HG02798 (cell line): ENCODE measurements around the gene RAB11FIP5.
"Not testable (repeated sequence)": the region's sequence is repeated elsewhere in the genome, so short reads cannot be mapped to it uniquely, and the experiment has no call there.

Source experiments
- ATAC-seq: cut with Tn5 transposase; IDR thresholded peaks from one replicate; pipeline ENCODE4 v1.9.1; 2021; ENCODE audit warnings: mild to moderate bottlenecking; ENCODE audit not compliant: unreplicated experiment, poor library complexity

Gene RAB11FIP5

DNA sequence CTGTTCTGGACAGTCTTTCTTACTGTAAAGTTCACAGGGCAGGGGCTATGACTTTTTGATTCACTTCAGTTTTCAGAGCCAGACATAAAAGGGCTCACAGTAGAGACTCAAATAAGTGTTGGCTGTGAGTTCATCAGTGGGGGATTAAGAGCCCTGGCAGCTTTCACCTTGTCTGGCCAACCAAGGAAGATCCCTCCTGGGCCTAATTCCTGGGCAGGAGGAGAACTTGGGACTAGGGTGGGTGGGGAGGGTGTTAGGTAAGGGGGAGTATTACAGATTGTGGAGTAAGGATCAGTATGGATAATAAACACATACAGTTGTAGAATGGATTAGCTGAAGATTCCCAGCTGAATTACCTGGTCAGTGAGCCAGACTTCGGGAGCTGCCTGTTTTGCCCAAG lies 40.3 kb downstream of the RAB11FIP5 start:
- ATAC-seq, result no peak

DNA sequence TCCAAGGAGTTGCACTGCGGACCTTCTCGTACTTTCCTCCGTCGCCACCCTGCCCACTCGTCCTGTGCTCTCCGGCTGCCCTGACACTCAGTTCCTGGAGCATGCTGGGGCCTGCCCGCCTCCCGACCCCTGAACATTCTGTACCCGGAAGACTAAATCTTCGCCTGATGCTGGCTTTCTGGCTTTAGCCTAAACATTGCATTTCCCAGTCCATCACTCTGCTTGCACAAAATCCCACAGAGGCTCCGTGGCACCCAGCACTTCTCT lies 40.7 kb downstream of the RAB11FIP5 start:
- ATAC-seq, result no peak

DNA sequence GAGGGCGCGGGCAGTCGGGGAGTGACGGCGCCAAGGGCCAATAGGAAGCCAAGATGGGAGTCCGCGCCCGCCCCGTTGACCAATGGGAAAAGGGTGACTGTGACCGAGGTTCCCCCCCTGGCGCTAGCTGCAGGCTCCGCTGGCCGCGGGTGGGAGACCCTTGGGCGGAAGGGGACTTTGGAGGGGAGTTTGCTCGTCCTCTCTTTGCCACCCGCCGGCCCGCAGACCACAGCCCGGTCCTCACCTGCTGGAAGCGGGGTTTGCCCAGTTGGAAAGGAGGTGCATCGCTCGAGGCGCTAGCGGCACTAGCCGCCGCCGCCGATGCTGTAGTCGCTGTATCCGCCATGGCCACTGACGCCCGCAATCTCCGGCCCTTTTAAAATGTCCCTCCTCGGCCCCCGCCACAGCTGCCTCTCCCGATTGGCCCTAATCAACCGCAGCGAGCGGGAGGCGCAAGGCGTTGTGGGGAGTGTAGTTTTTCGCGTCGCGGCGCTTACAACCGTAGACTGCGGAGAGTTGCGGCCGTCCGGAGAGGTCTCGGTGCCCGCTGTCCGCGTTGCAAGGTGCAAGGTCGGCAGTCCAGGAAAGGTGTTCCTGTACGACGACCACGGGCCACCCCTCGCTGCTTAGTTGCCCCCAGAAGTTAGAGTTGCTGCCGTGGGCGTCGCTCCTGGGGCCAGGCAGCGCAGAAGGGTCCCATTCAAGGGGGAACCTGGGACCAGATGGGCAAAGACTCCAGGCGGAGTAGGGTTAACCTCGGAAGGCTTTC lies 41.2 kb downstream of the RAB11FIP5 start, which contains the start of gene SFXN5:
TSS of gene SFXN5 (minus strand) at position 353 of the 769 bp plus-strand sequence. CDS start at position 346, 7 bp downstream.
- ATAC-seq, result peak; percentile 96

DNA sequence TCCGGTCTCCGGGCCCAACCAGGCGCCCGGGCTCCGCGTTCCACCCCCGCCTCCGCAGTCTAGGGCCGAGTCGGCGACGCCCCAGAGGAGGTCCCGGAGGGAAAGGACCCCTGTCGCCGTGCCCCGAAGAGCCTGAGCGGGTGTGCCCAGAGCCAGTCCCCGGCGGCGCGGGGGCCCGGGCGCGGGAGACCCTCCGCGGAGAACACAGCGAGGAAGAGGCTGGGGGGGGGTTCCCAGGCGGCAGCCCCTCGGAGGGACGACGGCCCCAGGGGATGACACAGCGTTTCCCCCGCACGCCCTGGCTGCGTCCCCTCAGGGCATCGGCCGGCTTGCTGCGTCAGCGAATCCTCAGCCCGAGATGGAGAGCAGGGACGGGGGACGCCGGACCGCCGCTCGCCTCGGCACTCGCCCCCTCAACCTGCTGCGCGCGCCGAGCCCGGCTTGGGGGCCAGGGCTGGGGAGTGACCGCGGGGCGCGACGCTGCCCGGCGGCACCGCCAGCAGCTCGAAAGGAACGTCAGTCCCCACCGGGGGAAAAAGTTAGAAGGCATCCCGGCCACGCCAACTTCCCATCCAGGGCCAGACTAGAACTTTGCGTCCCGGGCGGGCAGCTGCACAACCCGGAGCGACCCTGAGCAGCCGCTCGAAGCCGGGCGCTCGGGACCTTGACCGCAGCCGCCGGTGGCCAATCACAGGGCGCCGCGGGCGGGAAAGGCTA lies 41.9 kb downstream of the RAB11FIP5 start:
- ATAC-seq, result peak; percentile 23

DNA sequence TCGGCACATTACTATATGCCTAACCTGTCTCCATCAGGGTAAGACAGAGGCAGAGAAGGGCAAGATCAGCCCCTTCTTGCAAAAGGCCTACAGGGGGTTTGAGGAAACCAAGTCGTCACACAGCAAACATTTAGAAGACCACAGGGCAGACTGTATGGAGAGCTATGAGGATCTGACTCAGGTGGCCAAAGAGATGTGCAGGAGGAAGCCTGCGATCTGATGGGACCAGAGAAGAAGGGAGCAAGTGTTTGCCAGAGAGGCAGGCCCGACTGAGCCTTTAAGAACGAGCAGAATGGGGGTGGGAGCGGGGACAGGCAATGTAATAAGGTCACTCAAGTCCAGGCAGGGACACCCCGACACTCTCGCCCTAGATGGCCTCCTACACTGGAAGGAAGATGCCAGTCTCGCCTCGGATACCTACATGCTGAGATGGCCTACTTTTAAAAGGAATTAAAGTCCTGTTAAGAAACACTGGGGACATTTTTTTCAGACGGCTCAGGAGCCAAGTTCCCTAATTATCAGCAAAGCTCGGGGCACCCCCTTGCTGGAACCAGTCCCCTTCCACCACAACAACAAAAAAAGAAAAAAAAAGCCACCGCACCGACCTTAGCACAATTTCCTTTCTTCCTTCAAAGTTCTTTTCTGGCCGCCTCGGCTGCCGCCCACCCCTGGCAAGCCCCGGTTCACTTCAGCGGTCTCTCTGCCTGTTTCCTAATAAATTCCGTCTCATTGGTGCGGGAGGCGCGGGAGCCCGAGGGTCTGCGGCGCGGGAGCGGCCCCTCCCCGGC lies 42.7 kb downstream of the RAB11FIP5 start:
- no peak for ATAC-seq

DNA sequence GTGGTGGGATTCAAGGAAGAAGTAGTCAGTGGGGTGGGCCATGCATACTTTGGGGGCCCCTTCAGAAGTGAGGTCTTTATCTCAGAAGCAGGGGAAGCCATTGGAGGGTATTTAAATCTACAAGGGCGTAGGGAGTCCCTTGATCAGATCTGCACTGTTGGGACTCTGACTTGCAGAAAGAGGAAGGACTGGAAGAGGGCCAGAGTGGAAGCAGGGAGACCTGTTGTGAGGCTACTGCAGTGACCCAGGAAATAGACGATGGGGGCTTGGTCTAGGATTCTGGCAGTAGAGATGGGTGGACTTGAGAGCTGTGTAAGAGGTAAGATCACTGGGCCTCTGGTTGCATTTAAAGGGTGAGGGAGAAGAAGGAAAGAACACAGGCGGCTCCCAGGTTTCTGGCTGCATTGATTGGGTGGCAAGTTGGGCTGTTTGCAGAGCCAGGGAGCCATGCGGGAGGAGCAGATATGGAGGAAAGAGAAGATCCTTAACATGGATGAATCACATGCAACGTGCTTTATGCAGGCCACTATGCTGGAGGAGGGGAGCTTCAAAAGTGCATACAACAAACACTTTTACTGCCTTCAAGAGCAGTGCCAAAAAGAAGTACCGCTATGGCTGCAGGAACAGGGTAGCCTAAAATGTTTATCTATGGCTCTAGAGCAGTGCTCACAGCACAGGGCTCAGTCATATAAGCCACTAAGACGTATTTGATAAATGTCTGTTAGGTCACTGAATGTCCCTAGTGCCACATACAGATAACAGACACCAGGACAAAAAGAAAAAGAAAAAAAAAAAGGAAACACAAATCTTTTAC lies 43.5 kb downstream of the RAB11FIP5 start:
- no peak for ATAC-seq

DNA sequence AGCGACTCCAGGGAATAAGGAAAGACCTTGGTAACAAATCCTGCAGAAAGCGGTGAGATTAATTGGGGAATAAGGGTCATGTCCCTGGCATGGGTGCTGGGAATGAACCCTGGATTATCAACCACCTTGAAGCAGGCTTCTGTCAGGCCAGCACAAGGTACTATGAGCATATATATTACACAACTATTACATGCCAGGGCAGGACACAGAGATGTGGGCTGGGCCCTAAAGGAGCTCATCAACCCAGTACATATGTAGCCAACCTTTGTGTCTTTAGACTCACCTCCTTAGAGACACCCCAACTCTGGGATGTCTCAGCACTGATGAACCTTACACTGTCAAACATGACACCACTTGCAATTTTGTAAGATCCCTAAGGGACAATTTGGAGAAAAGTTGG lies 44.6 kb downstream of the RAB11FIP5 start:
- no peak for ATAC-seq

DNA sequence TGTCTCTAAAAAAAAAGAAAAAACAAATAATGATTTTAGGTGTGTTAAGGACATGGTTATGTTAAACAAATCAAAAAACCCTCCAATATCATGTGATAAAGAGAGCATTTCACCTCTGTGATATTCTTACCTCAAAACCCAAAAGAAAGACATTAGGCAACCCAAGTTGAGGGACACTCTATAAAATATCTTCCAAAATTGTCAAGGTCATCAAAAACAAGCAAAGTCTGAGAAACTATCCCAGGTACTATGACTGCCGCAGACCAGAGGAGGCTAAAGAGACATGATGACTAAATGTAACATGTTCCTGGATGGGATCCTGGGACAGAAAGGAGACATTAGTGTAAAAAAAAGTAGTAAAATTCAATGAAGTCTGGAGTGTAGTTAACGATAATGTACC lies 45.7 kb downstream of the RAB11FIP5 start:
- ATAC-seq, result no peak

DNA sequence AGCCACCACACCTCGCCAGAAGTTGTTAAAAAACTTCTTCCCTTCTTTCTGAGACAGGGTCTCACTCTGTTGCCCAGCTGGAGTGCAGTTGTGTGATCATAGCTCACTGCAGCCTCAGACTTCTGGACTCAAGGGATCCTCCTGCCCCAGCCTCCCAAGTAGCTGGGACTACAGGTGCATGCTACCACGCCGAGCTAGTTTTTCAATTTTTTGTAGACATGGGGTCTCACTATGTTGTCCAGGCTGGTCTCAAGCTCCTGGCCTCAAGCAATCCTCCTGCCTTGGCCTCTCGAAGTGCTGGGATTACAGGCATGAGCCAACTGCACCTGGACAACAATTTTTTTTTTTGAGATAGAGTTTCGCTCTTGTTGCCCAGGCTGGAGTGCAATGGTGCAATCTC lies 47.7 kb downstream of the RAB11FIP5 start:
- ATAC-seq, result not testable (repeated sequence)

DNA sequence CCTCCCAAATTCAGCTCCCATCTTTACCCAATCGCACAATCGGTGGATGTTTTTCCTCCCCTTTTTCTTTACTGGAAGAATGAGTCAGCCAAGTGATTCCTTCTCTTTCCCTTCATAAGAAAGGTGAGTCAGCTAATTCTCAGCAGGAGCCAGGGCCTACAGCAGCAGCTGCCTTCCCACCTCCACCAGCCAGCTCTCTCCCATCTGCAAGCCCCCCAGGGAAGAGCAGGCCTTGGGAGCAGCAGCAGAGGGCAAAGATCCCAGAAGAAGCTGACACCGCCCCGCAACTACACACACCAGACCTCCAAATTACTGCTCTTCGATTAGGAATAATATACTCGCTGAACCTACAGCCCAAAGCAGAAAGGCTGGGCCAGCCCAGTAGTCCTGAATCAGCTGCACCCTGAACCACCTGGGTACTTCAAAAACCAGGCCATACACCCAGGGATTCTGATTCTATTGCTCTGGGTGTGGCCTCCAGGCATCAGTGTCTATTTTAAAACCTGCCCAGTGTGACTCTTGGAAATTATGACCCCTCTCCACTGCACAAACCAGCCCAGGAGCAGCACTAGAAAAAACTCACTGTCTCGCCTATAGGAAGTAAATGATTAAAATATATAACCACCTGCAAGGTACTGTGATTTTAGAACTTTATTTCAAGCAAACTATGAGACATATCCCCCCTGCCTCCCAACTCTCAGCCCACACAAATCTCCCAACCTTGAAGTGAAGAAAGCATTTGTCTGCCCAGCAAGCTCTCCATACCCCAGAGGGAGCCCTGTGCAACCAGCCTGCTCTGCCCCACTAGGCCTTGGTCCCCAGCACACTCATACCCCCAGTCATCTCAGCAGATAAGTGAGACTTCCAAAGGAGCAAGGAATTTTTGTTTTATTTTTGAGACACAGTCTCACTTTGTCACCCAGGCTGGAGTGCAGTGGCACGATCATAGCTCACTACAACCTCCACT lies 48.6 kb downstream of the RAB11FIP5 start:
- ATAC-seq, result no peak

DNA sequence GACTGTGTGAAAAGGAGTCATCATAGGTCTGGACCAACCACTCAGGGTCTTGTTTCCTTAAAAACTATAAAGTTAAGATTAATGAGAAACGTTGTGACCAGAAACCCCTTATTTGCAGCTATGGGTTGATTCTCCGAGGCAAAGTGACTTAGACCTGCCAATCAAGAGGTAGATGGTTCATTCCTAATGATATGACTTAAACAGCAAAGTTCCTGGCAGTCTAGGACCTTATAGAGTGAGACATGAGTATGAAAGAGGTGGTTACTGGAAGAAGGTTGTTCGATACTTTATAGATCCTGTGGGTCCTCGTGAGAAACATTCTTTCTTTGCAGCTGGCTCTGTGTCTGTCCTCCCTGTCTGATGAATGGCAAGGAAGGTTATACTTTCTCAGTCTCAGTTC lies 49.3 kb downstream of the RAB11FIP5 start:
- ATAC-seq, result no peak

DNA sequence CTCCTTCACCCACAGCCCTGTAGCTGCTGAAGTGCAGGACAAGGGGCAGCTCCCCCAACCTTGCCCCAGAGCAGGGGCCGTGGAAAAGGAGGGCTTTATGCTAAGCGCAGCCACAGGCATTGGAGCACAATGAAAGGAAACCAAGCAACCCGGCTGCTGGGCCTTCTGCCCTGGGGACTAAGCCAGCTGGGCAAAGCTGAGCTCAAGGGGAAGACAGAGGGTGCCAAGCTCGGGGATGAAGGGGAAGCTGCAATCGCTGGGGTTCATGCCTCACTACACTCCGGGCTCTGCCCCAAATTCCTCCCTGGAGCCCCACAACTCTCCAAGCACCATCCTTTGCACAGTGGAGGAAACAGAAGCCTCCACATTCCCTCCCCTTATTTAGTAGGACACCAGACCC lies 53.6 kb downstream of the RAB11FIP5 start:
- ATAC-seq, result no peak

DNA sequence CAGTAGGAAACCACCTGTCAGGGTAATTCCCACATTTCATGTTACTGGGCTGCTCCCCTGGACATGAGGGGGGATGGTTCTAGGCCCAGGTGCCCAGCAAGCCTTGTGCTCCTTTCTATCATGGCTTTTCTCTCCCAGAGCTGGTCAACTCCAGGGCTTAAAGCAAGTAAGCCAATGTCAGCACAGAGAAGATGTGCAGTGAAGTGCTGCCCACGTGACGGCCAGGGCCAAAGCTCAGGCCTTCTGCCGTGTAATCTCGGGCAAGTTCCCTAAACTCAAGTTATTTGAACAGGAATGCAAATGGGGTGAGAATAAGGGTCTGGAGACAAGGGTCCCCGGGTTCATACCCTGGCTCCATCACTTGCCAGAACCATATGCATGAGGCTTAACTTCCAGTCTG lies 57.8 kb downstream of the RAB11FIP5 start:
- no peak for ATAC-seq

DNA sequence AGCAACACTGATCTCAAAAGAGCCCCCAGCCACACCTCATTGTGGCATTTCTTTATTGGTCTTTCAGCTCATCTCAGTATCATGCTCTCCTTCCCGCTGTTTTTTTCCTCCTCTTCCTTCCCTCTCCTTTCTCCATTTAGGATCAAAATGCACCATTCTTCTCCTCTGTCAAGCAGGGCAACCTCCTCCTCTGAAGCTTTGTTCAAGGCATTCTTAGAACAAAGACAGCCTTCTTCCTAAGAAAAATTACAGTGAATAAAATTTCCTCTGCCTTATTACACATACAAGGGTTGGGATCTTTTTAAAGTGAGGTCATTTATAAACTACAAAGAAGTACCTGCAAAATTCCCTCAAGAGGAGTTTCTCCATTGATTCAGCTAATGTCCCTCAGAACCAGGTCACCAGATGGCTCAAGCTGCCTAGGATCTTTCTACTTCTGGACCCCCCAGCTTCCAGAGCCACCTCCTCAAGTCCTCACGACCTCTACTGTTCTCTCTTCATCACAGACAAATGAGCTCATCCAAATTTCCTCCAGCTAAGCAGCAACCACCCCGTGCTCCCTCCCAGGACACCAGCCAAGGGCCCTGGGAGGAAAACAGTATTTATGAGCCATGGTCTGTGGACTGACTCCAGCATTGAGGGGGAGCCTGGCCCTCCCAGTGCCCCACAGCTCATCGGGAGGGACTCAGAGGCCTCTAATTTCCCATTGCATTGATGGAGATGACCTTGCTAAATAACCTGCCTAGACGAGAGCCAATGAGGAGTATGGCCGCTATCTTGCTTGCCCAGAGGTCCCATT lies 59.2 kb downstream of the RAB11FIP5 start:
- no peak for ATAC-seq

DNA sequence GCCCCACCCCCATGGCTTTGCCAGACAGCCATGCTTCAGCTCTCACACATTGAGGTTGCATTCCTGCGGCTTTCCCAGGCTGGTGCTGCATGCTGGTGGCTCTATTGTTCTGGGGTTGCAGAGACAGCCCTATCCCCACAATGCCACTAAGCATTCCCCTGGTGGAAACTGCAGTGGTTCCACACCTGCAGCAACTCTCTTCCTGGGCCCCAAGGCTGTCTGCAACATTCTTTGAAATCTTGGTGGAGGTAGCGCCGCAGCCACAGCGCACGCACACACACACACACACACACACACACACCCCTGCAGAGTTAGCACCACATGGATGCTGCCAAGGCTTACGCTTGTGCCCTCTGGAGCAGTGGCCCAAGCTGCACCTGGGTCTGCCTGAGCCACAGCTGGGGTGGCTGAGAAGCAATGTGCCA lies 62.6 kb downstream of the RAB11FIP5 start:
- no peak for ATAC-seq

DNA sequence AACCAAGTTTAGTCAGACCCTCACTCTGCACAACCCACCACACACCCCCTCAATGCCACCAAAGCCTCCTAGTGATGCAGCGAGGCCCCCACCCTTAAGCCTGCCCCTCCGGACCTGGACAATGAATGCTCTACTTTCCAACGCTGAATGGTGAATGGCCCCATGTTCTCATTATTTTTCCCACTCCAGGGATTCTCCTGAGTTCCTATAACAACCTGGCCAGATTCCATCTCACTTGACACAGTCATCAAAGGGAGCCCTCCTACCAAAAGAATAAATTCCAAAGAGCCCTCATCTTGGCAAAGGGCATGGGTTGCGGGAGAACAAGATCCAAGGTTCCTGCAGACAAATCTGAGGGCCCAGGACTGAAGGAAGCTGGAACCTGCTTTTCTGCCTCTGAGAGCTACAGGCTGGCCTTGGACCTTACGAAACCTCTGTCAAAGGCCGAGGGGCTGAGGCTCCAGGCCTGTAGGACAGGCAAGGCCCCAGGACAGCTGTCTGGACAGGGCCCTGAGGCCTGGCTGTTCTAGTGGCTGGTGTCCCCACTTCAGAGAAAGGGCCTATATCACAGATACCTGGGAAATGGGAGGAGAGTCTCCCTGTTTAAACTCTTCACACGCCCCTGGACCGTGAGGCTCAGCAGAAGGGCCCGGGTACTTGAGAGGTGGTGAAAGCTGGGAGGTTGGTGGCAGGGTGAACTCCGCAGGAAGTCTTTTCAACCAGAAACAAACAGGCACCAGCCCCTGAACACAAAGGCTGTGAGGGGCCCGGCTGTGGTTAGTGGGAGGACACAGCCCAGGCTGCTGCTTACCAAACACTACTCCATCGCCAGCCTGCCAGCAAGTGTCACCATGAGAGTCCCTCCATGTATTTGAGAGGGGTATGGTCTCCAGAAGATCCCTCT lies 68.6 kb downstream of the RAB11FIP5 start:
- ATAC-seq, result no peak

DNA sequence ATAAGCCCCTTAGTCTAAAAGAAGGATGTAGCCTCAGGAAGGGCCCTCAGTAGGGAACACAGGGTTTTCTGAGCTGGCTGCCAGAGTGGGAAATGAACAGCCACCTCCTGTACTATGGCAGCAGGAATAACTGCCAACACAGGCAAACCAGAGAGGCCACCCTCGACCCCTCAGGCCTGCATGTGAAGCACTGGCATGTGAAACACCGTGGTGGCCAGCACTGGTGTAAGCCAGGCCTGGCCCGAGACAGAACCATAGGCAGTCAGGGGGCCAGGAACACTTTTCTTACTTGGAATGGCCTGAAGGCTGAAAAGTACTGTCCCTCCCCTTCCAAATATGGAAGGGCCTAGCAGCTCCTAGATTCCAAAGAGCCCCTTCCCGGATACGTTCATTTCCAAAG lies 69.5 kb downstream of the RAB11FIP5 start:
- ATAC-seq, result no peak
